Peyer's patch (tissue), 4 donors: ENCODE measurements around the gene PTCHD4. TPM values are rescaled to one million over a fixed set of nuclear protein-coding genes. Genes with fewer than 3 reads are reported as not detected.
"Not testable (repeated sequence)": the region's sequence is repeated elsewhere in the genome, so short reads cannot be mapped to it uniquely, and the experiment has no call there.

Experiments used
- DNase-seq, 3 donors: peaks; one replicate each; pipeline ENCODE4 v3.0.0-alpha.2; 2017 to 2019
- H3K27ac ChIP-seq, 4 donors: fragments of 200-600 bp; sonication (generic); one replicate each; pipeline ENCODE4 v1.5.1; 2016 to 2019
- H3K27me3 ChIP-seq, 2 donors: fragments of 200-600 bp; sonication (generic); one replicate each; pipeline ENCODE4 v1.5.1; 2019
- H3K36me3 ChIP-seq, 3 donors: fragments of 200-600 bp; sonication (generic); one replicate each; pipeline ENCODE4 v1.5.1; 2016 to 2019
- H3K4me1 ChIP-seq, 4 donors: fragments of 200-600 bp; sonication (generic); one replicate each; pipeline ENCODE4 v1.5.1; 2016 to 2019
- H3K4me3 ChIP-seq, 4 donors: fragments of 200-600 bp; sonication (generic); 1 replicate in 3 of 4; 2 replicates in 1 of 4; pipeline ENCODE4 v1.5.1; 2016 to 2019; ENCODE audit warnings: mild to moderate bottlenecking in 1 of 4
- H3K9me3 ChIP-seq, 4 donors: fragments of 200-600 bp; sonication (generic); one replicate each; pipeline ENCODE4 v1.5.1; 2016 to 2019; ENCODE audit warnings: mild to moderate bottlenecking in 1 of 4
- CTCF ChIP-seq, 6 experiments: fragments of 450-650 bp in 4 of 6; fragments of 200-600 bp in 2 of 6; sonication (generic) in 1 of 6; IDR thresholded peaks; one replicate each; pipeline ENCODE4 v1.5.1; 2017 to 2019; ENCODE audit warnings: antibody characterized with exemption in 6 of 6, mild to moderate bottlenecking in 3 of 6, moderate library complexity in 1 of 6
- POLR2A ChIP-seq, 2 donors: fragments of 450-650 bp; IDR thresholded peaks; one replicate each; pipeline ENCODE4 v1.5.1; 2017; ENCODE audit warnings: antibody characterized with exemption in 2 of 2, mild to moderate bottlenecking in 2 of 2, moderate library complexity in 2 of 2
- total RNA-seq, 4 donors: library from RNA; depleted of rRNA; stranded (reverse); fragments of >200 nt; gene quantifications; one replicate each; pipeline ENCODE4 v1.1.0, GENCODE V29; 2016

PTCHD4 gene
- total RNA-seq, 4 donors from 2014 or later: not detected

DNA sequence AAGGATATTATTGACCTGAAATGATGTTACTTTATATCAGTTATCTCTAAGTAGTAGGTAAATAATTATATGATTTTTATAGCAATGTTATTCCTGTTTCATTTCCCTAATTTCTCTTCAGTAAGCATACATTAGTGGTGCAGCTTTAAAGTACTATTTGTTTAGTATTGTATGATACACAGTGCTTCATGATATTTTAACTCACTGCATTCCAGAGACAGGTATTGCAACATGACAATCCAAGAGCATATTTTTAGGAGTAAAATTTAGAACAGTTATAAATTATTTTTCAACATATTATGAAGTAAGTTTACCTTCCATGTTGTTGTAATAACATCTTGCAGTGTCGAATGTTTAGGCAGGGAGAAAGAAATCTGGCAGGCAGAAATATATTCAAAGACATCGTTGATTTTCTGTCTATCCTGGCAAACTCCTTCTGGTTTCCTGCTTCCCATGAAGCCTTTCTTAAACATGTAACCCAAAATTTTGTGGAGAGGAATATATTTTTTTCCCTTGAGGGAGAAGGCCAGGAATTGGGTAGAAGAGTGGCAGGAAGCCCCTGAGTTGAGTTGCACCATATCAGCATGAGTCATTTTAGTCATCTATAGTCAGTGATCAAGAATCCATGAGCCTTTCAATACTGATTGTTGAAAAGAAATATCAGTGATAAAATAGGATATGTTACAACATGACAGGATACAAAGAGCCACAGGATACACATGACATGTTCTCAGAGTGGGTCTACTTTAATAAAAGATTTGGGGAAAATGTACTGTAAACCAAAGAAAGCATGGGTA, 29.0 kb upstream of the PTCHD4 start:
- no peaks in the 10 kb centered on the region for H3K9me3 ChIP-seq
- no peak for TF ChIP-seq CTCF (IDR thresholded peaks at IDR 0.05)
- no peak for TF ChIP-seq POLR2A (IDR thresholded peaks at IDR 0.05)
- no peaks in the 10 kb centered on the region for H3K27me3 ChIP-seq
- H3K4me3 ChIP-seq: no peak overlapping the region
- DNase-seq: no peak
- no peaks in the 10 kb centered on the region for H3K36me3 ChIP-seq
- no peak overlapping the region for H3K27ac ChIP-seq
- H3K4me1 ChIP-seq: no peaks in the 10 kb centered on the region

- Histone ChIP-seq H3K4me3 (no peak overlapping the region), H3K4me1 (no peaks in the 10 kb centered on the region), H3K36me3 (no peaks in the 10 kb centered on the region), H3K9me3 (no peaks in the 10 kb centered on the region), H3K27me3 (no peaks in the 10 kb centered on the region), H3K27ac (no peak overlapping the region)
- no peak for TF ChIP-seq POLR2A (IDR thresholded peaks at IDR 0.05)
- no peak for TF ChIP-seq CTCF (IDR thresholded peaks at IDR 0.05)
- no peak for DNase-seq
Measured at GRCh38 chr6:48136856-48137255, 25.9 kb upstream of the PTCHD4 start.

- TF ChIP-seq CTCF (IDR thresholded peaks at IDR 0.05): no peak
- TF ChIP-seq POLR2A (IDR thresholded peaks at IDR 0.05): no peak
- Histone ChIP-seq H3K27ac (no peak overlapping the region), H3K27me3 (no peaks in the 10 kb centered on the region), H3K4me1 (no peaks in the 10 kb centered on the region), H3K9me3 (no peaks in the 10 kb centered on the region), H3K36me3 (no peaks in the 10 kb centered on the region), H3K4me3 (no peak overlapping the region)
- no peak for DNase-seq
Measured at GRCh38 chr6:48135323-48136084, 24.5 kb upstream of the PTCHD4 start.

DNA sequence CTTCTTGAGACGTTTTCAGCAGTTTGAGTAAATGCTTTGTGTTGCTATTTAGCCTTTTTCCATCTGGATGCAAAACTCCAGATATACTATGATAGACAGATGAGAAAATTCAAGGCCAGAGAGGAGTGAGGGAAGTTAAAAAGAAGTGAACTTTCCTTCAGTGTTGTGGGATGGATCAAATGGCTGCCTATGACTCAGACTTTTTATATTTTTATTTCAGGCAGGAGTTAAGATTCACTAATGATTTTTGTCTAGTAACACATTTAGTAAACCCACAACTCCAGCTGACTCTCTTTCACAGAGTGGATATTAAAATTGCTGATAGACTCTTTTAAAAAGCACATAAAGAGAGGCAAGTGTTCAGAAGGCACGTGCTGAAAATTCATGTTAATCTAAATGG, 23.2 kb upstream of the PTCHD4 start:
- TF ChIP-seq POLR2A (IDR thresholded peaks at IDR 0.05) (no peak), CTCF (IDR thresholded peaks at IDR 0.05) (no peak)
- Histone ChIP-seq H3K4me1 (no peaks in the 10 kb centered on the region), H3K36me3 (no peaks in the 10 kb centered on the region), H3K27ac (no peak overlapping the region), H3K27me3 (no peaks in the 10 kb centered on the region), H3K9me3 (no peaks in the 10 kb centered on the region), H3K4me3 (no peak overlapping the region)
- DNase-seq: no peak

DNA sequence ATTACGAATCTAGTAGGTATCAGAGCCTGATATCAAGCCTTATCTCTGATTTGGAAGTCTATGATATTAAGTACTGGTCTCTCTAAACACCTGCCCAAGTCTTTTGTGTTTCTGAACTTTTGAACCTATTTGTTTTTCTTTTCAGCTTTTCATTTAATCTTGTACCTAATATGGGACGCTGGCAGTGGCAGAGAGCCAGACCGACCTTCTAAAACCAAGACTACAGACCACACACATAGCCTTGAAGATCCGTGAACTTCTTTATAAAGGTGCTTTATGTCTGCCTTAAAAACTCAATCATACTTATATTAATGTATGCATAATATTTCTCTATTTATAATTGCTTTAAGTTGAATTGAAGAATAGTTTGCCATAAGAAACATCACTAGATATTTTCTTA, 12.6 kb upstream of the PTCHD4 start:
- DNase-seq: no peak
- Histone ChIP-seq H3K36me3 (no peaks in the 10 kb centered on the region), H3K27me3 (no peaks in the 10 kb centered on the region), H3K27ac (no peak overlapping the region), H3K4me3 (no peak overlapping the region), H3K4me1 (no peaks in the 10 kb centered on the region), H3K9me3 (no peaks in the 10 kb centered on the region)
- no peak for TF ChIP-seq CTCF (IDR thresholded peaks at IDR 0.05)

DNA sequence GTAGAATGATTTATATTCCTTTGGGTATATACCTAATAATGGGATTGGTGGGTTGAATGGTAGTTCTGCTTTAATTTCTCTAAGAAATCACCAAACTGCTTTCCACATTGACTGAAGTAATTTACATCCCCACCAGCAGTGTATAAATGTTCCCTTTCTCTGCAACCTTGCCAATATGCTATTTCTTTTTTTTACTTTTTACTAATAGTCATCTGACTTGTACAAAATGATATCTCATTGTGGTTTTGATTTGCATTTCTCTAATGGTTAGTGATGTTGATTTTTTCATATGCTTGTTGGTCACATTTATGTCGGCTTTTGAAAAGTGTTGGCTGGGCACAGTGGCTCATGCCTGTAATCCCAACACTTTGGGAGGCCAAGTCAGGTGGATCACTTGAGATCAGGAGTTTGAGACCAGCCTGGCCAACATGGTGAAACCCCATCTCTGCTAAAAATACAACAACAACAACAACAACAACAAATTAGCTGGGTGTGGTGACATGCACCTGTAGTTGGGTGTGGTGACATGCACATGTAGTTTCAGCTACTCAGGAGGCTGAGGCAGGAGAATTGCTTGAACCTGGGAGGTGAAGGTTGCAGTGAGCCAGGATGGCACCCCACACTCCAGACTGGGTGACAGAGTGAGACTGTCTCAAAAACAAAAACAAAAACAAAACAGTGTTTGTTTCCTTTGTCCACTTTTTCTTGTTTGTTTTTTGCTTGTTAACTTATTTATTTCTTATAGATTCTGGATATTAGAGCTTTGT, 11.2 kb upstream of the PTCHD4 start:
- DNase-seq, H3K4me3 ChIP-seq, H3K9me3 ChIP-seq, H3K27me3 ChIP-seq, H3K27ac ChIP-seq, H3K36me3 ChIP-seq, H3K4me1 ChIP-seq: not testable (repeated sequence)
